Hepatocyte (in vitro differentiated cells): ENCODE measurements around the gene CRAMP1. TPM values are rescaled to one million over a fixed set of nuclear protein-coding genes. Genes with fewer than 3 reads are reported as not detected.

ENCODE experiments used
- DNase-seq: peaks from one replicate; pipeline ENCODE4 v3.0.0-alpha.2; 2016; ENCODE audit warnings: low spot score
- H2AFZ ChIP-seq: fragments of 200-600 bp; sonication (generic); 2 replicates; pipeline ENCODE4 v1.6.0; 2016; ENCODE audit warnings: antibody characterized with exemption, mild to moderate bottlenecking
- H3K27ac ChIP-seq: fragments of 200-600 bp; sonication (generic); 2 replicates; pipeline ENCODE4 v1.5.1; 2016; ENCODE audit warnings: mild to moderate bottlenecking
- H3K27me3 ChIP-seq: fragments of 200-600 bp; sonication (generic); 2 replicates; pipeline ENCODE4 v1.6.1; 2016
- H3K36me3 ChIP-seq: fragments of 200-600 bp; sonication (generic); replicated peaks from 2 replicates; pipeline ENCODE4 v1.5.1; 2016; ENCODE audit warnings: low read depth; ENCODE audit not compliant: insufficient read depth
- H3K4me1 ChIP-seq: fragments of 200-600 bp; sonication (generic); 2 replicates; pipeline ENCODE4 v1.5.1; 2016; ENCODE audit warnings: mild to moderate bottlenecking, moderate library complexity; ENCODE audit not compliant: insufficient read depth
- H3K4me2 ChIP-seq: fragments of 200-600 bp; sonication (generic); 2 replicates; pipeline ENCODE4 v1.6.0; 2016
- H3K4me3 ChIP-seq: fragments of 200-600 bp; sonication (generic); 2 replicates; pipeline ENCODE4 v1.5.1; 2016; ENCODE audit warnings: mild to moderate bottlenecking
- H3K79me2 ChIP-seq: fragments of 200-600 bp; sonication (generic); 2 replicates; pipeline ENCODE4 v1.6.0; 2017; ENCODE audit warnings: mild to moderate bottlenecking
- H3K9me2 ChIP-seq: fragments of 200-600 bp; sonication (generic); replicated peaks from 2 replicates; pipeline ENCODE4 v1.6.0; 2017; ENCODE audit warnings: mild to moderate bottlenecking; ENCODE audit not compliant: insufficient read depth
- H3K9me3 ChIP-seq: fragments of 200-600 bp; sonication (generic); 2 replicates; pipeline ENCODE4 v1.5.1; 2016; ENCODE audit warnings: low read depth, mild to moderate bottlenecking
- H4K20me1 ChIP-seq: fragments of 200-600 bp; sonication (generic); 2 replicates; pipeline ENCODE4 v1.6.0; 2016; ENCODE audit warnings: mild to moderate bottlenecking; ENCODE audit not compliant: insufficient read depth, poor library complexity, severe bottlenecking
- CTCF ChIP-seq: fragments of 200-600 bp; sonication (generic); IDR thresholded peaks from 2 replicates; pipeline ENCODE4 v1.5.1; 2016; ENCODE audit warnings: antibody characterized with exemption, mild to moderate bottlenecking; ENCODE audit not compliant: poor library complexity
- EZH2 ChIP-seq: fragments of 200-600 bp; sonication (generic); IDR thresholded peaks from 2 replicates; pipeline ENCODE4 v1.6.1; 2016; ENCODE audit warnings: antibody characterized with exemption, mild to moderate bottlenecking, borderline replicate concordance
- EZH2phosphoT487 ChIP-seq: fragments of 200-600 bp; sonication (generic); IDR thresholded peaks from one replicate; pipeline ENCODE4 v1.6.1; 2018; ENCODE audit warnings: antibody characterized with exemption, mild to moderate bottlenecking, low read depth, moderate library complexity; ENCODE audit not compliant: unreplicated experiment, severe bottlenecking
- WGBS: methylation state at CpG from one replicate; pipeline ENCODE4 v1.1.6; 2016; ENCODE audit warnings: low lambda C conversion rate; ENCODE audit errors: missing lambda C conversion rate; 5-methylcytosine and 5-hydroxymethylcytosine counted together
- polyA plus RNA-seq: library from polyadenylated mRNA; unstranded; fragments of >200 nt; fragmentation: Nextera tagmentation; extraction: Ambion mirVana; gene quantifications from 2 replicates; pipeline ENCODE4 v1.2.1, GENCODE V29; 2016
- total RNA-seq: library from RNA; depleted of rRNA; stranded (reverse); fragments of >200 nt; gene quantifications from 2 replicates; pipeline ENCODE4 v1.2.3, GENCODE V29; 2014

CRAMP1 gene
- total and polyA plus RNA-seq, 2 experiments from 2014 or later: 6.7 to 8.2 TPM

GRCh38 chr16:1669698-1670097 lies 57.5 kb downstream of the CRAMP1 start:
- no peak overlapping the region for H2AFZ ChIP-seq
- H3K27me3 ChIP-seq: no peaks in the 10 kb centered on the region
- H4K20me1 ChIP-seq: no peaks in the 10 kb centered on the region
- WGBS: 94% methylated on average over 7 of the region's 7 CpGs
- H3K79me2 ChIP-seq: no peaks in the 10 kb centered on the region
- H3K4me3 ChIP-seq: no peak overlapping the region
- no peak overlapping the region for H3K27ac ChIP-seq
- no peaks in the 10 kb centered on the region for H3K4me1 ChIP-seq
- H3K36me3 ChIP-seq: no peaks in the 10 kb centered on the region
- no peaks in the 10 kb centered on the region for H3K9me2 ChIP-seq
- no peaks in the 10 kb centered on the region for H3K9me3 ChIP-seq
- H3K4me2 ChIP-seq: no peak overlapping the region
- no peak for DNase-seq
- TF ChIP-seq EZH2phosphoT487 (no peak), EZH2 (no peak), CTCF (no peak)

- Histone ChIP-seq H4K20me1 (no peaks in the 10 kb centered on the region), H3K79me2 (no peaks in the 10 kb centered on the region), H2AFZ (no peak overlapping the region), H3K27ac (no peak overlapping the region), H3K9me2 (no peaks in the 10 kb centered on the region), H3K4me2 (no peak overlapping the region), H3K9me3 (no peaks in the 10 kb centered on the region), H3K4me3 (no peak overlapping the region), H3K4me1 (no peaks in the 10 kb centered on the region), H3K36me3 (no peaks in the 10 kb centered on the region), H3K27me3 (no peaks in the 10 kb centered on the region)
- WGBS: 96% methylated on average over 8 of the region's 19 CpGs
- DNase-seq: no peak
- no peak for TF ChIP-seq EZH2
- no peak for TF ChIP-seq EZH2phosphoT487
- TF ChIP-seq CTCF: no peak
Measured at GRCh38 chr16:1670371-1670770, 58.2 kb downstream of the CRAMP1 start.

- Histone ChIP-seq H3K9me2 (no peaks in the 10 kb centered on the region), H3K27me3 (no peaks in the 10 kb centered on the region), H3K4me2 (no peak overlapping the region), H3K79me2 (no peaks in the 10 kb centered on the region), H3K36me3 (no peaks in the 10 kb centered on the region), H3K9me3 (no peaks in the 10 kb centered on the region), H4K20me1 (no peaks in the 10 kb centered on the region), H3K4me1 (no peaks in the 10 kb centered on the region), H3K4me3 (no peak overlapping the region), H2AFZ (no peak overlapping the region), H3K27ac (no peak overlapping the region)
- DNase-seq: no peak
- TF ChIP-seq EZH2phosphoT487 (no peak), EZH2 (no peak), CTCF (no peak)
- WGBS: over 99% methylated on average over 7 of the region's 7 CpGs
Measured at GRCh38 chr16:1670866-1671265, 58.7 kb downstream of the CRAMP1 start.
